Measurements from ENCODE around the gene TANK.

Gene TANK

GRCh38 chr2:161134547-161135518 is 25.4 kb upstream of the TANK start:
- FAIRE-seq: no peak

GRCh38 chr2:161135951-161136593 is 24.2 kb upstream of the TANK start:
- FAIRE-seq: no peak

- FAIRE-seq: peak; percentile 82
Measured at GRCh38 chr2:161136696-161137324, 23.4 kb upstream of the TANK start.

GRCh38 chr2:161138429-161138828 is 21.8 kb upstream of the TANK start:
- no peak for FAIRE-seq

- FAIRE-seq: no peak
Measured at GRCh38 chr2:161139098-161139987, 20.9 kb upstream of the TANK start.

- no peak for FAIRE-seq
Measured at GRCh38 chr2:161141033-161141432, 19.2 kb upstream of the TANK start.

- no peak for FAIRE-seq
Measured at GRCh38 chr2:161146209-161146775, 13.9 kb upstream of the TANK start.

GRCh38 chr2:161146996-161147395 is 13.2 kb upstream of the TANK start:
- no peak for FAIRE-seq

- no peak for FAIRE-seq
Measured at GRCh38 chr2:161147856-161148255, 12.4 kb upstream of the TANK start.

- no peak for FAIRE-seq
Measured at GRCh38 chr2:161150704-161151103, 9.5 kb upstream of the TANK start.

- no peak for FAIRE-seq
Measured at GRCh38 chr2:161152302-161152701, 7.9 kb upstream of the TANK start.

GRCh38 chr2:161158882-161159281 is 1.3 kb upstream of the TANK start:
- no peak for FAIRE-seq

GRCh38 chr2:161159456-161160225 is 587 bp upstream of the TANK start:
- FAIRE-seq: peak; percentile 75

- no peak for FAIRE-seq
Measured at GRCh38 chr2:161161074-161161706, 962 bp downstream of the TANK start.

GRCh38 chr2:161163440-161163839 is 3.2 kb downstream of the TANK start:
- no peak for FAIRE-seq

GRCh38 chr2:161164161-161164560 is 3.9 kb downstream of the TANK start:
- FAIRE-seq: no peak

- FAIRE-seq: no peak
Measured at GRCh38 chr2:161165266-161165665, 5.0 kb downstream of the TANK start.

- FAIRE-seq: no peak
Measured at GRCh38 chr2:161165811-161166210, 5.6 kb downstream of the TANK start.

- no peak for FAIRE-seq
Measured at GRCh38 chr2:161166538-161167409, 6.5 kb downstream of the TANK start.

- no peak for FAIRE-seq
Measured at GRCh38 chr2:161169335-161169734, 9.1 kb downstream of the TANK start.
